ENCODE results near the gene SFR1. TPM values are rescaled to one million over a fixed set of nuclear protein-coding genes. Genes with fewer than 3 reads are reported as not detected.
A peak's percentile ranks its signal among the peaks of the same experiment; 100 is the strongest.

The SFR1 gene, protein sequence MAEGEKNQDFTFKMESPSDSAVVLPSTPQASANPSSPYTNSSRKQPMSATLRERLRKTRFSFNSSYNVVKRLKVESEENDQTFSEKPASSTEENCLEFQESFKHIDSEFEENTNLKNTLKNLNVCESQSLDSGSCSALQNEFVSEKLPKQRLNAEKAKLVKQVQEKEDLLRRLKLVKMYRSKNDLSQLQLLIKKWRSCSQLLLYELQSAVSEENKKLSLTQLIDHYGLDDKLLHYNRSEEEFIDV
- 1 to 10 TPM; 2.5 to 5.8 (median 5.3) TPM for total RNA-seq

- TF ChIP-seq CTCF (IDR thresholded peaks at IDR 0.05): peak; percentile 45 to 79 (median 74)
- TF ChIP-seq POLR2A (IDR thresholded peaks at IDR 0.05): peak; percentile 74 to 76
- peak within 1 kb of the TSS; percentile 70 to 80 (median 73) for H3K4me3 ChIP-seq
- DNase-seq: peak; percentile 98 to 100 (median 100)
- no peaks in the 10 kb centered on the region for H3K9me3 ChIP-seq
- no peaks in the 10 kb centered on the region for H3K27me3 ChIP-seq
- peaks cover 0 to 15% (median 2%) of the 10 kb centered on the region in 4 donors for H3K4me1 ChIP-seq
- H3K36me3 ChIP-seq: no peaks in the 10 kb centered on the region
- H3K27ac ChIP-seq: peak within 1 kb of the TSS; percentile 91 to 99 (median 95)
Observed at GRCh38 chr10:104121485-104122224, at the start of gene SFR1. Gene SFR1 (plus strand): TSS chr10:104122171. CDS start chr10:104122184, 13 bp downstream.

GRCh38 chr10:104072786-104073185 is 49.2 kb upstream of the SFR1 start:
- no peak for DNase-seq
- H3K4me3 ChIP-seq: no peak overlapping the region
- H3K27ac ChIP-seq: no peak overlapping the region
- no peaks in the 10 kb centered on the region for H3K27me3 ChIP-seq
- no peak for TF ChIP-seq POLR2A (IDR thresholded peaks at IDR 0.05)
- TF ChIP-seq CTCF (IDR thresholded peaks at IDR 0.05): no peak
- peaks cover 0 to 12% (median 0%) of the 10 kb centered on the region in 3 donors for H3K36me3 ChIP-seq
- no peaks in the 10 kb centered on the region for H3K9me3 ChIP-seq
- no peaks in the 10 kb centered on the region for H3K4me1 ChIP-seq

DNA sequence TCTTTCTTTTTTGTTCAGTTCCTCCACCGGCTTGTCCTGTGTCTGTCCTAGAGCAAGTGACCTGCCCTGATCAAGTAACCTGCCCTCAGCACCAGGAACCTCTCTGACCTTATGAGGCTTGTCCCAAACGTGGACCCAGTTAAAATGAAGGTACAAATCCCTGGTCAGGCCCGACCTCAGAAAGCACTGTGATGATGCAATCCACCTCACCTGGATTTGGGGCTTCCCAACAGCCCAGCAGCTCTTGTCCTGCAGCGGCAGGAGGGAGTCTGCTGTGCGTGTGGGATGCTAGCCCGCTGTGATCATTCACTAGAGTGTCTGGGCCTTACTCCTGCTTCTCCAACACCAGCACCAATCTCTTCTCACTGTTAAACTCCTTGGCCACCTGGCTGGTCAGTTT is 47.5 kb upstream of the SFR1 start:
- Histone ChIP-seq H3K4me3 (no peak overlapping the region), H3K27me3 (no peaks in the 10 kb centered on the region), H3K9me3 (no peaks in the 10 kb centered on the region), H3K36me3 (peaks cover 0 to 12% (median 0%) of the 10 kb centered on the region in 3 donors), H3K4me1 (no peaks in the 10 kb centered on the region), H3K27ac (no peak overlapping the region)
- TF ChIP-seq POLR2A (IDR thresholded peaks at IDR 0.05) (no peak), CTCF (IDR thresholded peaks at IDR 0.05) (no peak)
- DNase-seq: no peak

GRCh38 chr10:104076743-104077160 is 45.2 kb upstream of the SFR1 start:
- Histone ChIP-seq H3K36me3 (peaks cover 0 to 12% (median 0%) of the 10 kb centered on the region in 3 donors), H3K4me3 (no peak overlapping the region), H3K4me1 (no peaks in the 10 kb centered on the region), H3K9me3 (no peaks in the 10 kb centered on the region), H3K27me3 (no peaks in the 10 kb centered on the region), H3K27ac (no peak overlapping the region)
- no peak for DNase-seq
- TF ChIP-seq CTCF (IDR thresholded peaks at IDR 0.05) (no peak), POLR2A (IDR thresholded peaks at IDR 0.05) (no peak)

- no peak overlapping the region for H3K27ac ChIP-seq
- DNase-seq: no peak
- H3K4me1 ChIP-seq: no peaks in the 10 kb centered on the region
- no peaks in the 10 kb centered on the region for H3K27me3 ChIP-seq
- H3K36me3 ChIP-seq: peaks cover 0 to 12% (median 0%) of the 10 kb centered on the region in 3 donors
- H3K9me3 ChIP-seq: no peaks in the 10 kb centered on the region
- H3K4me3 ChIP-seq: no peak overlapping the region
- no peak for TF ChIP-seq CTCF (IDR thresholded peaks at IDR 0.05)
- TF ChIP-seq POLR2A (IDR thresholded peaks at IDR 0.05): no peak
Observed at GRCh38 chr10:104077247-104077646, 44.7 kb upstream of the SFR1 start.

Measured in Peyer's patch (tissue), 4 donors.